ENCODE measurements around the gene TOX3. TPM values are rescaled to one million over a fixed set of nuclear protein-coding genes. Genes with fewer than 3 reads are reported as not detected.

Gene TOX3
- total and polyA plus RNA-seq, 2 of the 8 experiments (the other 6 are each of a cell fraction or from before 2014, with no cell fraction given): 16.7 to 31.2 TPM

DNA sequence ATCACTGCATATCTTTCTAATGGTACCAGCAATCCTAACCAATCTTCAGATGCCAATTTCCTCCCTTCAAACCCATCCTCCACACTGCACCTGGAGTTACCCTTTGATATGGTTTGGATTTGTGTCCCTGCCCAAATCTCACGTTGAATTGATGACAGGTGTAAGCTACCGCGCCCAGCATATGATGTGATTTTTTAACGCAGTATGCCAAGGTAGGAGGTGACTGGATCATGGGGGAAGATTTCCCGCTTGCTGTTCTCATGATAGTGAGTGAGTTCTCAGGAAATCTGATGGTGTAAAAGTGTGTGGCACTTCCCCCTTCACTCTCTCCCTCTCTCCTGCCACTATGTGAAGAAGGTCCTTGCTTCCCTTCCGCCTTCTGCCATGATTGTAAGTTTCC, 57.0 kb downstream of the TOX3 start:
- Histone ChIP-seq H3K23me2 (ENCODE audit: low read depth, low read length) (no peaks in the 10 kb centered on the region), H4K8ac (ENCODE audit: extremely low read depth, insufficient read depth, low read length) (no peak overlapping the region), H3K27me3 (replicated peaks in 1 of 4; ENCODE audit: control insufficient read depth in 3 of 4, extremely low read depth in 1 of 4, insufficient read depth in 3 of 4, low read length in 3 of 4) (no peaks in the 10 kb centered on the region), H3K4me3 (ENCODE audit: extremely low read depth in 1 of 4, insufficient read depth in 2 of 4, low read depth in 3 of 4, low read length in 4 of 4) (no peak overlapping the region), H3K36me3 (ENCODE audit: control insufficient read depth in 2 of 4, insufficient read depth in 4 of 4, low read length in 3 of 4) (peaks cover 0 to 5% (median 0%) of the 10 kb centered on the region in 4 experiments; a peak in 1 of 8 replicates), H2BK120ac (replicated peaks; ENCODE audit: low read depth, low read length) (no peak overlapping the region), H4K91ac (replicated peaks; ENCODE audit: insufficient read length, low read length) (no peak overlapping the region), H4K5ac (ENCODE audit: insufficient read length, low read depth, low read length) (no peak overlapping the region), H3K79me2 (ENCODE audit: control insufficient read depth in 1 of 2, insufficient read depth in 2 of 2, low read length in 2 of 2) (peaks cover 0 to 80% of the 10 kb centered on the region in 2 experiments; a peak in 3 of 4 replicates), H2AFZ (ENCODE audit: low read length) (no peak overlapping the region), H3K27ac (ENCODE audit: low read depth, low read length) (no peak overlapping the region), H2BK20ac (ENCODE audit: low read length) (no peak overlapping the region), H2AK5ac (ENCODE audit: low read depth, low read length) (no peak overlapping the region), H3K9ac (replicated peaks in 1 of 4; ENCODE audit: extremely low read depth in 1 of 4, low read depth in 3 of 4, low read length in 3 of 4) (no peak overlapping the region), H3K4me1 (replicated peaks in 1 of 4; ENCODE audit: control insufficient read depth in 3 of 4, insufficient read depth in 4 of 4, low read length in 3 of 4) (no peaks in the 10 kb centered on the region), H3K18ac (ENCODE audit: extremely low read depth, low read length) (no peak overlapping the region), H4K20me1 (replicated peaks in 1 of 2; ENCODE audit: control insufficient read depth in 1 of 2, insufficient read depth in 2 of 2, low read length in 2 of 2) (peaks cover 0 to 7% of the 10 kb centered on the region in 2 experiments), H3K23ac (ENCODE audit: insufficient read length) (no peak overlapping the region), H3K79me1 (ENCODE audit: low read depth, low read length) (peaks cover 6% of the 10 kb centered on the region; the same call in 1 of the 2 replicates), H2BK5ac (ENCODE audit: low read depth, low read length) (no peak overlapping the region), H3K9me3 (ENCODE audit: insufficient read depth in 2 of 2, low read depth in 1 of 2, low read length in 1 of 2) (no peaks in the 10 kb centered on the region), H3K56ac (replicated peaks; ENCODE audit: insufficient read length, low read depth, low read length) (no peak overlapping the region), H3K4ac (replicated peaks; ENCODE audit: insufficient read length, low read depth, low read length) (no peak overlapping the region), H2BK15ac (ENCODE audit: low read length) (no peak overlapping the region), H2BK12ac (ENCODE audit: low read depth, low read length) (no peak overlapping the region), H3K4me2 (ENCODE audit: insufficient read depth in 1 of 2, low read depth in 2 of 2, low read length in 2 of 2) (no peak overlapping the region), H3K14ac (ENCODE audit: insufficient read length) (no peak overlapping the region)
- FAIRE-seq (no peak), DNase-seq (ENCODE audit: low read depth in 1 of 2, low spot score in 2 of 2) (no peak)
- 93% methylated on average over 6 of the region's 6 CpGs; no CpG with 5 or more reads in 1 of the 2 experiments for WGBS, 2 experiments (ENCODE audit: extremely low coverage in 1 of 2, insufficient coverage in 1 of 2, insufficient read length in 1 of 2, insufficient replicate concordance in 2 of 2, low coverage in 1 of 2, low lambda C conversion rate in 2 of 2, missing lambda C conversion rate in 1 of 2)
- ChIA-PET CTCF (ENCODE audit: partially characterized antibody) (interaction anchor here (1.1 to 1.3 kb wide), 2 partner anchors 13 to 420 kb away, joined by 3 read pairs; no protein-coding TSS in a partner anchor), POLR2A (ENCODE audit: partially characterized antibody) (no interaction called here)
- TF ChIP-seq GTF2F1 (IDR thresholded peaks at IDR 0.05; ENCODE audit: borderline replicate concordance, low read depth, low read length): no peak
- TF ChIP-seq GABPA (IDR thresholded peaks at IDR 0.05; ENCODE audit: borderline replicate concordance, insufficient read depth, low read length): no peak
- no peak for TF ChIP-seq CEBPB (IDR thresholded peaks at IDR 0.05; ENCODE audit: low read depth, low read length)
- TF ChIP-seq, protein P1, sequence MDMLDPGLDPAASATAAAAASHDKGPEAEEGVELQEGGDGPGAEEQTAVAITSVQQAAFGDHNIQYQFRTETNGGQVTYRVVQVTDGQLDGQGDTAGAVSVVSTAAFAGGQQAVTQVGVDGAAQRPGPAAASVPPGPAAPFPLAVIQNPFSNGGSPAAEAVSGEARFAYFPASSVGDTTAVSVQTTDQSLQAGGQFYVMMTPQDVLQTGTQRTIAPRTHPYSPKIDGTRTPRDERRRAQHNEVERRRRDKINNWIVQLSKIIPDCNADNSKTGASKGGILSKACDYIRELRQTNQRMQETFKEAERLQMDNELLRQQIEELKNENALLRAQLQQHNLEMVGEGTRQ (IDR thresholded peaks at IDR 0.05; ENCODE audit: low read length): no peak
- no peak for TF ChIP-seq RAD21 (IDR thresholded peaks at IDR 0.05 in 1 of 2, conservative IDR thresholded peaks at IDR 0.05 in 1 of 2; ENCODE audit: low read depth in 2 of 2, low read length in 2 of 2)
- TF ChIP-seq CHD1 (IDR thresholded peaks at IDR 0.05; ENCODE audit: low read depth, low read length): no peak
- TF ChIP-seq RNF2 (IDR thresholded peaks at IDR 0.05; ENCODE audit: borderline replicate concordance, low read depth, low read length, missing control alignments, poor library complexity, severe bottlenecking): no peak
- no peak for TF ChIP-seq BRCA1 (IDR thresholded peaks at IDR 0.05; ENCODE audit: low read depth, low read length)
- TF ChIP-seq JUN (IDR thresholded peaks at IDR 0.05; ENCODE audit: low read depth, low read length): no peak
- TF ChIP-seq CBX8 (IDR thresholded peaks at IDR 0.05; ENCODE audit: borderline replicate concordance, low read depth, low read length): no peak
- no peak for TF ChIP-seq FOSL1 (IDR thresholded peaks at IDR 0.05; ENCODE audit: insufficient read depth, low read depth, low read length)
- TF ChIP-seq SP2 (IDR thresholded peaks at IDR 0.05; ENCODE audit: low read length): no peak

All from H1 (cell line).